ENCODE data around the gene MED31. TPM values are rescaled to one million over a fixed set of nuclear protein-coding genes. Genes with fewer than 3 reads are reported as not detected.
"Not testable (repeated sequence)": the region's sequence is repeated elsewhere in the genome, so short reads cannot be mapped to it uniquely, and the experiment has no call there.

Gene MED31
- total RNA-seq, 1 donor from 2014 or later: 17.4 TPM

GRCh38 chr17:6599364-6599763, 52.0 kb downstream of the MED31 start:
- H3K36me3 ChIP-seq: peaks cover 22% of the 10 kb centered on the region
- no peaks in the 10 kb centered on the region for H3K27me3 ChIP-seq
- peak; percentile 91 for ATAC-seq

GRCh38 chr17:6597727-6598126, 53.7 kb downstream of the MED31 start:
- H3K27ac ChIP-seq: peak overlapping the region; percentile 58
- ATAC-seq (no peak), DNase-seq (no peak)
- H3K9me3 ChIP-seq: no peaks in the 10 kb centered on the region
- no peak for TF ChIP-seq CTCF (IDR thresholded peaks at IDR 0.05)
- intact Hi-C loops (cut with DNase I): no loop called here
- peaks cover 27% of the 10 kb centered on the region for H3K36me3 ChIP-seq
- H3K4me1 ChIP-seq: peaks cover 34% of the 10 kb centered on the region
- H3K4me3 ChIP-seq: no peak overlapping the region
- H3K27me3 ChIP-seq: no peaks in the 10 kb centered on the region

More at GRCh38 chr17:6599364-6599763, 52.0 kb downstream of the MED31 start:
- no peak overlapping the region for H3K4me3 ChIP-seq
- H3K4me1 ChIP-seq: peaks cover 40% of the 10 kb centered on the region
- H3K9me3 ChIP-seq: no peaks in the 10 kb centered on the region
- no peak for TF ChIP-seq CTCF (IDR thresholded peaks at IDR 0.05)
- intact Hi-C loops (cut with DNase I): no loop called here
- H3K27ac ChIP-seq: peak overlapping the region; percentile 58
- DNase-seq: no peak

GRCh38 chr17:6596941-6597340, 54.5 kb downstream of the MED31 start:
- intact Hi-C loops (cut with DNase I): no loop called here
- H3K36me3 ChIP-seq: peaks cover 27% of the 10 kb centered on the region
- DNase-seq (no peak), ATAC-seq (no peak)
- no peak for TF ChIP-seq CTCF (IDR thresholded peaks at IDR 0.05)
- no peaks in the 10 kb centered on the region for H3K27me3 ChIP-seq
- no peak overlapping the region for H3K4me3 ChIP-seq
- no peaks in the 10 kb centered on the region for H3K9me3 ChIP-seq
- H3K4me1 ChIP-seq: peaks cover 34% of the 10 kb centered on the region
- H3K27ac ChIP-seq: no peak overlapping the region

- Histone ChIP-seq H3K27me3 (no peaks in the 10 kb centered on the region), H3K27ac (no peak overlapping the region), H3K36me3 (peaks cover 27% of the 10 kb centered on the region), H3K9me3 (no peaks in the 10 kb centered on the region), H3K4me3 (no peak overlapping the region), H3K4me1 (peaks cover 37% of the 10 kb centered on the region)
- intact Hi-C loops (cut with DNase I): no loop called here
- no peak for TF ChIP-seq CTCF (IDR thresholded peaks at IDR 0.05)
- ATAC-seq (no peak), DNase-seq (no peak)
Observed at GRCh38 chr17:6596511-6596910, 54.9 kb downstream of the MED31 start.

- Histone ChIP-seq H3K4me3 (no peak overlapping the region), H3K27me3 (no peaks in the 10 kb centered on the region), H3K9me3 (no peaks in the 10 kb centered on the region), H3K36me3 (peaks cover 27% of the 10 kb centered on the region), H3K27ac (no peak overlapping the region), H3K4me1 (peaks cover 41% of the 10 kb centered on the region)
- intact Hi-C loops (cut with DNase I): no loop called here
- DNase-seq (no peak), ATAC-seq (no peak)
- TF ChIP-seq CTCF (IDR thresholded peaks at IDR 0.05): no peak
Observed at GRCh38 chr17:6596081-6596480, 55.3 kb downstream of the MED31 start.

DNA sequence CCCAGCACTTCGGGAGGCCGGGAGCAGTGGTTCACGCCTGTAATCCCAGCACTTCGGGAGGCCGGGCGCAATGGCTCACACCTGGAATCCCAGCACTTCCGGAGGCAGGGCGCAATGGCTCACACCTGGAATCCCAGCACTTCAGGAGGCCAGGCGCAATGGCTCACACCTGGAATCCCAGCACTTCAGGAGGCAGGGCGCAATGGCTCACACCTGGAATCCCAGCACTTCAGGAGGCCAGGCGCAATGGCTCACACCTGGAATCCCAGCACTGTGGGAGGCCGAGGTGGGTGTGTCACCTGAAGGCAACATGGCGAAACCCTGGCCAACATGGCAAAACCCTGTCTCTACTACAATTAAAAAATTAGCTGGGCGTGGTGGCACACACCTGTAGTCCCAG, 58.0 kb downstream of the MED31 start:
- peaks cover 50% of the 10 kb centered on the region for H3K36me3 ChIP-seq
- H3K27ac ChIP-seq; H3K9me3 ChIP-seq; ATAC-seq; intact Hi-C loops (cut with DNase I); H3K27me3 ChIP-seq; H3K4me3 ChIP-seq; DNase-seq: not testable (repeated sequence)
- H3K4me1 ChIP-seq: peaks cover 18% of the 10 kb centered on the region

Small RNA genes lying within 50 kb of the gene (microRNA-seq; reads per million reads assigned to microRNA genes)
- gene MIR4520-1 (ENCODE audit: borderline microRNAs expressed) (not detected), gene MIR4520-2 (ENCODE audit: borderline microRNAs expressed) (not detected)

Other genes with a start within 250 kb of the MED31 start
- not detected for gene AIPL1, start 216.5 kb downstream of the MED31 start, total RNA-seq
- 0.26 TPM for gene PIMREG, start 207.2 kb downstream of the MED31 start, total RNA-seq
- 15.6 TPM for gene PITPNM3, start 95.0 kb downstream of the MED31 start, total RNA-seq
- 18.3 TPM for gene KIAA0753, start 10.9 kb downstream of the MED31 start, total RNA-seq
- gene TXNDC17, start 10.5 kb downstream of the MED31 start, total RNA-seq: 44.6 TPM
- 1.3 TPM for gene C17orf100, start 157 bp upstream of the MED31 start, total RNA-seq
- not detected for gene SLC13A5, start 61.8 kb upstream of the MED31 start, total RNA-seq
- 89.0 TPM for gene XAF1, start 104.4 kb upstream of the MED31 start, total RNA-seq
- 0.49 TPM for gene FBXO39, start 124.6 kb upstream of the MED31 start, total RNA-seq
- not detected for gene TEKT1, start 180.1 kb upstream of the MED31 start, total RNA-seq

Data from upper lobe of right lung (tissue), 1 donor.